Kasumi-1 (cell line): Measurements from ENCODE around the gene STK38L.
"Not testable (repeated sequence)": the region's sequence is repeated elsewhere in the genome, so short reads cannot be mapped to it uniquely, and the experiment has no call there.

Experiments
- DNase-seq, 2 experiments: peaks; one replicate each; lab custom pipeline; 2025; lab: John Stamatoyannopoulos, UW

The STK38L gene

GRCh38 chr12:27226407-27226929 lies 17.6 kb upstream of the STK38L start:
- DNase-seq, result no peak

- DNase-seq, result peak; percentile 50 to 71
Observed at GRCh38 chr12:27229367-27229766, 14.7 kb upstream of the STK38L start.

- DNase-seq, result not testable (repeated sequence)
Observed at GRCh38 chr12:27231374-27231773, 12.7 kb upstream of the STK38L start.

GRCh38 chr12:27233814-27234213 lies 10.3 kb upstream of the STK38L start:
- no peak for DNase-seq

- DNase-seq, result peak; percentile 92 to 95
Observed at GRCh38 chr12:27236498-27236897, 7.6 kb upstream of the STK38L start.

- DNase-seq, result peak; percentile 91 to 95
Observed at GRCh38 chr12:27237790-27238771, 6.0 kb upstream of the STK38L start.

- no peak for DNase-seq
Observed at GRCh38 chr12:27243006-27243405, 1.1 kb upstream of the STK38L start.

GRCh38 chr12:27244689-27245488 lies 803 bp downstream of the STK38L start:
- peak; percentile 48 to 54 for DNase-seq

- no peak for DNase-seq
Observed at GRCh38 chr12:27246141-27246540, 2.1 kb downstream of the STK38L start.

GRCh38 chr12:27246774-27247173 lies 2.7 kb downstream of the STK38L start:
- no peak for DNase-seq

- no peak for DNase-seq
Observed at GRCh38 chr12:27252934-27253333, 8.8 kb downstream of the STK38L start.

- no peak for DNase-seq
Observed at GRCh38 chr12:27253347-27253746, 9.3 kb downstream of the STK38L start.

GRCh38 chr12:27255806-27256205 lies 11.7 kb downstream of the STK38L start:
- DNase-seq, result no peak

GRCh38 chr12:27257104-27257843 lies 13.2 kb downstream of the STK38L start:
- no peak for DNase-seq

GRCh38 chr12:27260746-27261145 lies 16.7 kb downstream of the STK38L start:
- no peak for DNase-seq

GRCh38 chr12:27261866-27262265 lies 17.8 kb downstream of the STK38L start:
- no peak for DNase-seq

- DNase-seq, result no peak
Observed at GRCh38 chr12:27270148-27270547, 26.1 kb downstream of the STK38L start.

- no peak for DNase-seq
Observed at GRCh38 chr12:27271206-27271605, 27.1 kb downstream of the STK38L start.

GRCh38 chr12:27272373-27273028 lies 28.4 kb downstream of the STK38L start:
- no peak for DNase-seq

- DNase-seq, result no peak
Observed at GRCh38 chr12:27273114-27273513, 29.0 kb downstream of the STK38L start.

GRCh38 chr12:27274706-27275105 lies 30.6 kb downstream of the STK38L start:
- no peak for DNase-seq
